Transverse colon (tissue), 4 donors: ENCODE results near the gene DUSP3. TPM values are rescaled to one million over a fixed set of nuclear protein-coding genes. Genes with fewer than 3 reads are reported as not detected.

Experiments used
- DNase-seq: peaks from one replicate; pipeline ENCODE4 v3.0.0-alpha.2; 2019
- H3K27ac ChIP-seq, 4 donors: fragments of 200-600 bp; sonication (generic); 2 replicates each; pipeline ENCODE4 v1.5.1; 2016 to 2018; ENCODE audit warnings: inconsistent platforms in 4 of 4
- H3K27me3 ChIP-seq: fragments of 200-600 bp; sonication (generic); 2 replicates; pipeline ENCODE4 v1.5.1; 2017; ENCODE audit warnings: inconsistent platforms
- H3K36me3 ChIP-seq, 4 donors: fragments of 200-600 bp; sonication (generic); 2 replicates each; pipeline ENCODE4 v1.5.1; 2017 to 2019; ENCODE audit warnings: inconsistent platforms in 4 of 4
- H3K4me1 ChIP-seq, 4 donors: fragments of 200-600 bp; sonication (generic); 2 replicates each; pipeline ENCODE4 v1.5.1; 2017 to 2020; ENCODE audit warnings: inconsistent platforms in 4 of 4
- H3K4me3 ChIP-seq, 4 donors: fragments of 200-600 bp; sonication (generic); 1 replicate in 1 of 4; 2 replicates in 3 of 4; pipeline versions ENCODE4 v1.5.1 to v1.6.1; 2017 to 2019; ENCODE audit warnings: inconsistent platforms in 4 of 4
- H3K9me3 ChIP-seq, 2 donors: fragments of 200-600 bp; sonication (generic); 2 replicates each; pipeline ENCODE4 v1.5.1; 2017 to 2019; ENCODE audit warnings: inconsistent platforms in 2 of 2
- EP300 ChIP-seq: sonication (generic); formaldehyde crosslinking; IDR thresholded peaks from one replicate; pipeline ENCODE4 v1.6.1; 2017; ENCODE audit warnings: antibody characterized with exemption, low read depth
- POLR2A ChIP-seq: fragments of 450-650 bp; IDR thresholded peaks from one replicate; pipeline ENCODE4 v1.6.1; 2016; ENCODE audit warnings: antibody characterized with exemption, mild to moderate bottlenecking, moderate library complexity
- POLR2AphosphoS5 ChIP-seq, 3 donors: sonication (generic); formaldehyde crosslinking; IDR thresholded peaks; one replicate each; pipeline ENCODE4 v1.6.1; 2016; ENCODE audit warnings: antibody characterized with exemption in 3 of 3
- WGBS, 2 donors: methylation state at CpG; one replicate each; pipeline ENCODE4 v1.1.5; 2018; ENCODE audit warnings: low coverage in 1 of 2; 5-methylcytosine and 5-hydroxymethylcytosine counted together
- in situ Hi-C, 4 donors: fragments of 200-750 bp; cut with MboI; loops; one replicate each; pipeline versions ENCODE4 v1.15.0 to v1.15.1; 2017; ENCODE audit warnings: low sequenced_read_pairs in 3 of 4, low pct_ligation_motif_present in 1 of 4, low pct_unique_long_range_greater_than_20kb in 1 of 4
- intact Hi-C: fragments of 100-400 bp; cut with DNase I; formaldehyde crosslinking; loops from one replicate; pipeline ENCODE4 v1.15.1; 2023; ENCODE audit warnings: low total_unique reads
- total RNA-seq, 4 donors: library from RNA; depleted of rRNA; stranded (reverse); fragments of >200 nt; gene quantifications; one replicate each; pipeline ENCODE4 v1.1.0, GENCODE V29; 2016
- TF ChIP-seq, protein P1 (sequence below), 5 experiments: fragments of 200-600 bp in 3 of 5; fragments of 450-650 bp in 2 of 5; sonication (generic) in 3 of 5; IDR thresholded peaks; 1 replicate in 2 of 5; 2 replicates in 3 of 5; pipeline ENCODE4 v1.5.1; 2016 to 2017; ENCODE audit warnings: antibody characterized with exemption in 5 of 5, inconsistent platforms in 3 of 5, mild to moderate bottlenecking in 2 of 5, moderate library complexity in 1 of 5

DUSP3 gene
- total RNA-seq, 4 donors from 2014 or later: 52.7 to 145 (median 70.9) TPM

DNA sequence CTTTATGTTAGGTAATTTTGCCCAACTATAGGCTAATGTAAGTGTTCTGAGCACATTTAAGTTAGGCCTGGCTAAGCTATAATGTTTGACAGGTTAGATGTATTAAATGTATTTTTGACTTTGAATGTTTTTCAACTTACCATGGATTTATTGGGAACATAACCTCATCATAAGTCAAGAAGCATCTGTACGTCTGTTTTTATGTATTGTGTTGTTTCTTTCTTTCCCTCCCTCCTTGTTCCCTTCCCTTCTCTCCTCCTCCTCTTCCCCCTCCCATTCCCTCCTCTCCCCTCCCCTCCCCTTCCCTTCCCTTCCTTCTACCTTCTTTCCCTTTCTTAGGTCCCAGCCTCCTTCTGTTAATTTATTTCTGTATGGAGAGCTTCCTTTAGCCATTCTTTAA, 10.7 kb upstream of the DUSP3 start:
- Histone ChIP-seq H3K9me3 (no peaks in the 10 kb centered on the region), H3K4me3 (no peak overlapping the region), H3K27me3 (no peaks in the 10 kb centered on the region), H3K36me3 (no peaks in the 10 kb centered on the region), H3K27ac (no peak overlapping the region), H3K4me1 (peaks cover 0 to 8% (median 0%) of the 10 kb centered on the region in 4 donors)
- no peak for DNase-seq
- 89 to 90% methylated on average over 1 of the region's 1 CpG for WGBS, 2 donors
- in situ Hi-C loops: no loop called here
- TF ChIP-seq POLR2AphosphoS5 (IDR thresholded peaks at IDR 0.05): no peak
- TF ChIP-seq, protein P1, sequence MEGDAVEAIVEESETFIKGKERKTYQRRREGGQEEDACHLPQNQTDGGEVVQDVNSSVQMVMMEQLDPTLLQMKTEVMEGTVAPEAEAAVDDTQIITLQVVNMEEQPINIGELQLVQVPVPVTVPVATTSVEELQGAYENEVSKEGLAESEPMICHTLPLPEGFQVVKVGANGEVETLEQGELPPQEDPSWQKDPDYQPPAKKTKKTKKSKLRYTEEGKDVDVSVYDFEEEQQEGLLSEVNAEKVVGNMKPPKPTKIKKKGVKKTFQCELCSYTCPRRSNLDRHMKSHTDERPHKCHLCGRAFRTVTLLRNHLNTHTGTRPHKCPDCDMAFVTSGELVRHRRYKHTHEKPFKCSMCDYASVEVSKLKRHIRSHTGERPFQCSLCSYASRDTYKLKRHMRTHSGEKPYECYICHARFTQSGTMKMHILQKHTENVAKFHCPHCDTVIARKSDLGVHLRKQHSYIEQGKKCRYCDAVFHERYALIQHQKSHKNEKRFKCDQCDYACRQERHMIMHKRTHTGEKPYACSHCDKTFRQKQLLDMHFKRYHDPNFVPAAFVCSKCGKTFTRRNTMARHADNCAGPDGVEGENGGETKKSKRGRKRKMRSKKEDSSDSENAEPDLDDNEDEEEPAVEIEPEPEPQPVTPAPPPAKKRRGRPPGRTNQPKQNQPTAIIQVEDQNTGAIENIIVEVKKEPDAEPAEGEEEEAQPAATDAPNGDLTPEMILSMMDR (IDR thresholded peaks at IDR 0.05): no peak
- no peak for TF ChIP-seq POLR2A
- no peak for TF ChIP-seq EP300
- intact Hi-C loops: loop anchor here (10.0 kb wide), 1 partner anchor 45 kb away; the partner anchor contains the start of gene MPP3

DNA sequence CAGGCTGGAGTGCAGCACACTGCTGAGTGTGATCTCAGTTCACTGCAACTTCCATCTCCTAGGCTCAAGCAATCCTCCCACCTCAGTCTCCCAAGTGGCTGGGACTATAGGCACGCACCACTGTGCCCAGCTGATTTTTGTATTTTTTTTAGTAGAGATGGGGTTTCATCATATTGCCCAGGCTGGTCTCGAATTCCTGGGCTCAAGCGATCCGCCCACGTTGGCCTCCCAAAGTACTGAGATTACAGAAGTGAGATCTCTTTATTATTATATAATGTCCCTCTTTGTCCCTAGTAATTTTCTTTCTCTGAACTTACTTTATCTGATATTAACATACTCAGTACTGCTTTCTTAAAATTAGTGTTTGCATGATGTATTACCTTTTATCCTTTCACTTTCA, 9.8 kb upstream of the DUSP3 start:
- Histone ChIP-seq H3K4me1 (peaks cover 0 to 8% (median 0%) of the 10 kb centered on the region in 4 donors), H3K4me3 (no peak overlapping the region), H3K27me3 (peaks cover 4% of the 10 kb centered on the region), H3K9me3 (no peaks in the 10 kb centered on the region), H3K27ac (no peak overlapping the region), H3K36me3 (no peaks in the 10 kb centered on the region)
- DNase-seq: no peak
- TF ChIP-seq EP300: no peak
- TF ChIP-seq, protein P1 (IDR thresholded peaks at IDR 0.05): no peak
- TF ChIP-seq POLR2AphosphoS5 (IDR thresholded peaks at IDR 0.05): no peak
- TF ChIP-seq POLR2A: no peak
- intact Hi-C loops: loop anchor here (10.0 kb wide), 1 partner anchor 46 kb away; the partner anchor contains the start of gene MPP3
- in situ Hi-C loops: no loop called here
- 75 to 85% methylated on average over 4 to 5 of the region's 5 CpGs for WGBS, 2 donors

DNA sequence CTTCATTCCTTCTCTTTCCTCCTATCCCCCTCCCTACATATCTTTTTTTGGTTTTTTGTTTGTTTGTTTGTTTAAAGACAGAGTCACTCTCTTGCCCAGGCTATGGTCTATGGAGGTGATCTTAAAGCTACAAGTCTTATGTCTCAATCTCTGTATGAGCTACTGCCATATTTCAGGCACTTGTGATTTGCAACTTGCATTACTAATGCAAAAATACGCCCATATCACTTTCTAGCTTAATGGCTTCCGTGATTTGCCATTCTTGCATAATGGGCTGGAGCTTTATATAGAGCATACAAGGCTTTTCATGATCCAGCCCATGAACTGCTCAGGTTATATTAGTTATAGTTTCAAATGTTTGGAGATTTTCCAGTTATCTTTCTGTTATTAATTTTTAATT, 9.0 kb upstream of the DUSP3 start:
- WGBS, 2 donors: 79 to 94% methylated on average over 2 of the region's 2 CpGs
- H3K4me3 ChIP-seq: no peak overlapping the region
- intact Hi-C loops: loop anchor here (10.0 kb wide), 1 partner anchor 47 kb away; the partner anchor contains the start of gene MPP3

DNA sequence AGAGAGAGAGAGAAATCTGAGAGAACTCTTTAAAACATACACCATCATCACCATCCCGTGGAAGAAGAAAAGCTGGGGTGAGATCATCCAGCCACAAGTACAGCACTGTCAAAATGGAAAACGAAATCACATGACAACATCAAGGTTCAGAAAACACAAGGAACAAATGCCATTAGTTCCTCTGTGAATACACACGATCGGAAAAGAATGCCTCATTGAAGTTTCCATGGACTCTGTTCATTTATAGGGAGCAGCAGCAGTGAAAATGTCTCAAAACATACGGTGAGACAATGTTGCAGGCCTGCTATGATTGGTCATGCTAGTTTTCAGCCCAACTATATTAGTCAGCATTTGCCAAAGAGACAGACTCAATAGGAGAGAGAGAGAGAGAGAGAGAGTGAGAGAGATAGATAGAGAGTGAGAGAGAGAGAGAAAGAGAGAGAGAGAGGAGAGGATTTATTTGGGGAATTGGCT, 5.9 kb upstream of the DUSP3 start:
- intact Hi-C loops: loop anchor here (10.0 kb wide), 1 partner anchor 50 kb away; the partner anchor contains the start of gene MPP3
- WGBS, 2 donors: 60 to 65% methylated on average over 5 of the region's 5 CpGs
- in situ Hi-C loops: no loop called here

More for the DNA sequence above, 9.0 kb upstream of the DUSP3 start:
- Histone ChIP-seq H3K27me3 (peaks cover 12% of the 10 kb centered on the region), H3K9me3 (no peaks in the 10 kb centered on the region), H3K4me1 (peaks cover 0 to 8% (median 0%) of the 10 kb centered on the region in 4 donors), H3K36me3 (no peaks in the 10 kb centered on the region), H3K27ac (no peak overlapping the region)
- no peak for DNase-seq
- TF ChIP-seq POLR2A: no peak
- TF ChIP-seq EP300: no peak
- no peak for TF ChIP-seq POLR2AphosphoS5 (IDR thresholded peaks at IDR 0.05)
- TF ChIP-seq, protein P1 (IDR thresholded peaks at IDR 0.05): no peak
- in situ Hi-C loops: no loop called here

More for the DNA sequence above, 5.9 kb upstream of the DUSP3 start:
- TF ChIP-seq, protein P1 (IDR thresholded peaks at IDR 0.05): no peak
- TF ChIP-seq EP300 (no peak), POLR2AphosphoS5 (IDR thresholded peaks at IDR 0.05) (no peak), POLR2A (no peak)
- H3K4me3 ChIP-seq: no peak overlapping the region
- H3K9me3 ChIP-seq: no peaks in the 10 kb centered on the region
- DNase-seq: no peak
- no peak overlapping the region for H3K27ac ChIP-seq
- no peaks in the 10 kb centered on the region for H3K36me3 ChIP-seq
- H3K4me1 ChIP-seq: peaks cover 0 to 1% (median under 1%) of the 10 kb centered on the region in 4 donors
- peaks cover 19% of the 10 kb centered on the region for H3K27me3 ChIP-seq
